Tibial nerve (tissue), 4 donors: Measurements from ENCODE around the gene CAP1. TPM values are rescaled to one million over a fixed set of nuclear protein-coding genes. Genes with fewer than 3 reads are reported as not detected.

Experiments used
- DNase-seq, 2 donors: peaks; one replicate each; pipeline ENCODE4 v3.0.0-alpha.2; 2019; ENCODE audit warnings: low spot score in 2 of 2
- H3K27ac ChIP-seq, 4 donors: fragments of 200-600 bp; sonication (generic) in 3 of 4; one replicate each; pipeline ENCODE4 v1.5.1; 2017 to 2019; ENCODE audit warnings: mild to moderate bottlenecking in 1 of 4
- H3K27me3 ChIP-seq, 2 donors: fragments of 200-600 bp; sonication (generic) in 1 of 2; one replicate each; pipeline versions ENCODE4 v1.5.1 to v1.6.0; 2017 to 2019
- H3K36me3 ChIP-seq, 3 donors: fragments of 200-600 bp; sonication (generic); one replicate each; pipeline ENCODE4 v1.5.1; 2018 to 2019
- H3K4me1 ChIP-seq, 4 donors: fragments of 200-600 bp; sonication (generic) in 3 of 4; one replicate each; pipeline ENCODE4 v1.5.1; 2017 to 2019
- H3K4me3 ChIP-seq, 4 donors: fragments of 200-600 bp; sonication (generic) in 3 of 4; one replicate each; pipeline ENCODE4 v1.5.1; 2017 to 2019; ENCODE audit warnings: mild to moderate bottlenecking in 1 of 4, moderate library complexity in 1 of 4
- H3K9me3 ChIP-seq, 4 donors: fragments of 200-600 bp; sonication (generic) in 3 of 4; one replicate each; pipeline ENCODE4 v1.5.1; 2017 to 2019
- CTCF ChIP-seq, 5 experiments: fragments of 200-600 bp in 3 of 5; fragments of 450-650 bp in 2 of 5; sonication (generic) in 3 of 5; IDR thresholded peaks; one replicate each; pipeline ENCODE4 v1.5.1; 2016 to 2019; ENCODE audit warnings: antibody characterized with exemption in 5 of 5, mild to moderate bottlenecking in 3 of 5, moderate library complexity in 2 of 5
- EP300 ChIP-seq, 2 donors: sonication (generic); formaldehyde crosslinking; IDR thresholded peaks; one replicate each; pipeline ENCODE4 v1.6.1; 2017; ENCODE audit warnings: antibody characterized with exemption in 2 of 2, mild to moderate bottlenecking in 1 of 2
- POLR2A ChIP-seq, 2 donors: fragments of 450-650 bp; IDR thresholded peaks; one replicate each; pipeline ENCODE4 v1.6.1; 2017; ENCODE audit warnings: antibody characterized with exemption in 2 of 2, mild to moderate bottlenecking in 2 of 2, moderate library complexity in 2 of 2
- WGBS, 2 donors: methylation state at CpG; one replicate each; pipeline ENCODE4 v1.1.5; 2018; 5-methylcytosine and 5-hydroxymethylcytosine counted together
- total RNA-seq, 4 donors: library from RNA; depleted of rRNA; stranded (reverse); fragments of >200 nt; gene quantifications; one replicate each; pipeline ENCODE4 v1.1.0, GENCODE V29; 2016

Gene CAP1
- total RNA-seq, 4 donors from 2014 or later, result 210 to 281 (median 227) TPM

- peaks cover 0 to 11% (median 0%) of the 10 kb centered on the region in 4 donors for H3K9me3 ChIP-seq
- H3K27ac ChIP-seq, result no peak overlapping the region
- no peaks in the 10 kb centered on the region for H3K4me1 ChIP-seq
- no peak for DNase-seq
- H3K4me3 ChIP-seq, result no peak overlapping the region
- no peaks in the 10 kb centered on the region for H3K36me3 ChIP-seq
- TF ChIP-seq EP300 (IDR thresholded peaks at IDR 0.05) (no peak), CTCF (IDR thresholded peaks at IDR 0.05) (no peak), POLR2A (IDR thresholded peaks at IDR 0.05) (no peak)
- no peaks in the 10 kb centered on the region for H3K27me3 ChIP-seq
- 82 to 90% methylated on average over 4 of the region's 4 CpGs for WGBS, 2 donors
Observed at GRCh38 chr1:40023379-40023944, 17.1 kb upstream of the CAP1 start.

DNA sequence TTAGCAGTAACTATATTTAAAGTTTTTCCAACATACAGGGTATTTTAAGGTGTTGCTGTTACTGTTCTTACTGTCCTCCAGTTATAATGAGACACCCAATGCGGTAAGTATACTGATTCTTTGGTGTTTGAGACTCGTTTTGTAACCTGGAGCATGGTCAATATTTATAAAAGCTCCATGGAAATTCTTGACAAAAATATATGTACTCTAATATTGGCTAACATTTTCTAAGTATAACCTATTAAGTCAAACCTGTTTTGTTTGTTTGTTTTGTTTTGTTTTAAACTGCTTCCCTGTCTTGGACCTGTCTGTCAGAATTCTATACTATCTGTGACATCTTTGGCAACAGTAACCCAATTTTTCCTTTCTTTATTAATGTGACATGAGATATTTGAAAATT lies 15.9 kb upstream of the CAP1 start:
- H3K36me3 ChIP-seq, result no peaks in the 10 kb centered on the region
- H3K27ac ChIP-seq, result no peak overlapping the region
- peaks cover 0 to 11% (median 0%) of the 10 kb centered on the region in 4 donors for H3K9me3 ChIP-seq
- DNase-seq, result no peak
- 77 to 78% methylated on average over 2 of the region's 2 CpGs for WGBS, 2 donors
- TF ChIP-seq POLR2A (IDR thresholded peaks at IDR 0.05) (no peak), CTCF (IDR thresholded peaks at IDR 0.05) (no peak), EP300 (IDR thresholded peaks at IDR 0.05) (no peak)
- no peak overlapping the region for H3K4me3 ChIP-seq
- no peaks in the 10 kb centered on the region for H3K27me3 ChIP-seq
- no peaks in the 10 kb centered on the region for H3K4me1 ChIP-seq

GRCh38 chr1:40027647-40028046 lies 12.9 kb upstream of the CAP1 start:
- Histone ChIP-seq H3K4me3 (no peak overlapping the region), H3K4me1 (peaks cover 0 to 18% (median 5%) of the 10 kb centered on the region in 4 donors), H3K27me3 (no peaks in the 10 kb centered on the region), H3K9me3 (peaks cover 0 to 11% (median 0%) of the 10 kb centered on the region in 4 donors), H3K27ac (no peak overlapping the region), H3K36me3 (no peaks in the 10 kb centered on the region)
- TF ChIP-seq EP300 (IDR thresholded peaks at IDR 0.05) (no peak), POLR2A (IDR thresholded peaks at IDR 0.05) (no peak), CTCF (IDR thresholded peaks at IDR 0.05) (no peak)
- no peak for DNase-seq

GRCh38 chr1:40029608-40030007 lies 10.9 kb upstream of the CAP1 start:
- H3K4me3 ChIP-seq, result no peak overlapping the region
- peaks cover 0 to 5% (median 0%) of the 10 kb centered on the region in 4 donors for H3K9me3 ChIP-seq
- H3K4me1 ChIP-seq, result peaks cover 0 to 20% (median 5%) of the 10 kb centered on the region in 4 donors
- H3K27me3 ChIP-seq, result no peaks in the 10 kb centered on the region
- DNase-seq, result no peak
- TF ChIP-seq CTCF (IDR thresholded peaks at IDR 0.05), result no peak
- no peak for TF ChIP-seq POLR2A (IDR thresholded peaks at IDR 0.05)
- TF ChIP-seq EP300 (IDR thresholded peaks at IDR 0.05), result no peak
- H3K36me3 ChIP-seq, result no peaks in the 10 kb centered on the region
- H3K27ac ChIP-seq, result no peak overlapping the region
- 79 to 87% methylated on average over 3 of the region's 3 CpGs for WGBS, 2 donors

- Histone ChIP-seq H3K4me1 (peaks cover 0 to 25% (median 5%) of the 10 kb centered on the region in 4 donors), H3K9me3 (peaks cover 0 to 5% (median 0%) of the 10 kb centered on the region in 4 donors), H3K4me3 (no peak overlapping the region), H3K27me3 (no peaks in the 10 kb centered on the region), H3K27ac (peak overlapping the region in 2 of 4 donors; percentile 35 to 41), H3K36me3 (no peaks in the 10 kb centered on the region)
- WGBS, 2 donors, result 33 to 38% methylated on average over 3 of the region's 3 CpGs
- no peak for DNase-seq
- TF ChIP-seq CTCF (IDR thresholded peaks at IDR 0.05), result no peak
- no peak for TF ChIP-seq POLR2A (IDR thresholded peaks at IDR 0.05)
- no peak for TF ChIP-seq EP300 (IDR thresholded peaks at IDR 0.05)
Observed at GRCh38 chr1:40030528-40031135, 9.9 kb upstream of the CAP1 start.
